ENCODE data around the gene KCNN2.

GRCh38 chr5:114544561-114544960 is 182.7 kb downstream of the KCNN2 start:
- TF ChIP-seq CTCF (IDR thresholded peaks at IDR 0.05) (no peak), POLR2A (IDR thresholded peaks at IDR 0.05) (no peak)
